ENCODE results near the gene BAG2. TPM values are rescaled to one million over a fixed set of nuclear protein-coding genes. Genes with fewer than 3 reads are reported as not detected.

BAG2 gene
- 0.38 and 0.90 TPM in 2 replicates for total RNA-seq

- DNase-seq (ENCODE audit: low read depth in 2 of 2), result peak; percentile 6 to 82
These were observed at the start of gene BAG2 for GRCh38 chr6:57172136-57173055. Gene BAG2, plus strand, starts transcription at chr6:57172326. Its CDS starts 372 bp downstream, at chr6:57172698.

- no peak for DNase-seq (ENCODE audit: low read depth in 2 of 2)
These were observed 49.0 kb upstream of the BAG2 start for GRCh38 chr6:57123111-57123510.

- no peak for DNase-seq (ENCODE audit: low read depth in 2 of 2)
These were observed 44.4 kb upstream of the BAG2 start for GRCh38 chr6:57127763-57128162.

GRCh38 chr6:57130661-57131177, 41.4 kb upstream of the BAG2 start:
- DNase-seq (ENCODE audit: low read depth in 2 of 2), result no peak

GRCh38 chr6:57134954-57135353, 37.2 kb upstream of the BAG2 start:
- DNase-seq (ENCODE audit: low read depth in 2 of 2), result no peak

- DNase-seq (ENCODE audit: low read depth in 2 of 2), result no peak
These were observed 36.2 kb upstream of the BAG2 start for GRCh38 chr6:57135885-57136284.

GRCh38 chr6:57137350-57137749, 34.8 kb upstream of the BAG2 start:
- DNase-seq (ENCODE audit: low read depth in 2 of 2), result no peak

DNA sequence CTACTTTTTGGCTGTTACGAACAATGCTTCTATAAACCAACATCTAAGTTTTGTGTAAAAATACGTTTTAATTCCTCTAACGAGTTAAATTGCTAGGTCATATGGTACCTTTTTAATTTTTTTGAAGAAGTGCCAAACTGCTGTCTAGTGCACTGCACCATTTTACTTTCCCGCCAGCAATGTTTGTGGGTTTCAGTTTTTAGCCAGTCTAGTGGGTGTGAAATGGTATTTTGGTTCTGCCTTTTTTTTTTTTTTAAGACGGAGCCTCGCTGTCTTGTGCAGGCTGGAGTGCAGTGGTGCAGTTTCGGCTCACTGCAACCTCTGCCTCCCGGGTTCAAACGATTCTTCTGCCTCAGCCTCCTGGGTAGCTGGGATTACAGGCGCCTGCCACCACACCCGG, 34.1 kb upstream of the BAG2 start:
- no peak for DNase-seq (ENCODE audit: low read depth in 2 of 2)

- no peak for DNase-seq (ENCODE audit: low read depth in 2 of 2)
These were observed 30.5 kb upstream of the BAG2 start for GRCh38 chr6:57141451-57142177.

- no peak for DNase-seq (ENCODE audit: low read depth in 2 of 2)
These were observed 30.0 kb upstream of the BAG2 start for GRCh38 chr6:57142178-57142525.

- DNase-seq (ENCODE audit: low read depth in 2 of 2), result no peak
These were observed 28.4 kb upstream of the BAG2 start for GRCh38 chr6:57143690-57144089.

- no peak for DNase-seq (ENCODE audit: low read depth in 2 of 2)
These were observed 24.7 kb upstream of the BAG2 start for GRCh38 chr6:57147401-57147800.

- no peak for DNase-seq (ENCODE audit: low read depth in 2 of 2)
These were observed 23.9 kb upstream of the BAG2 start for GRCh38 chr6:57147955-57148858.

DNA sequence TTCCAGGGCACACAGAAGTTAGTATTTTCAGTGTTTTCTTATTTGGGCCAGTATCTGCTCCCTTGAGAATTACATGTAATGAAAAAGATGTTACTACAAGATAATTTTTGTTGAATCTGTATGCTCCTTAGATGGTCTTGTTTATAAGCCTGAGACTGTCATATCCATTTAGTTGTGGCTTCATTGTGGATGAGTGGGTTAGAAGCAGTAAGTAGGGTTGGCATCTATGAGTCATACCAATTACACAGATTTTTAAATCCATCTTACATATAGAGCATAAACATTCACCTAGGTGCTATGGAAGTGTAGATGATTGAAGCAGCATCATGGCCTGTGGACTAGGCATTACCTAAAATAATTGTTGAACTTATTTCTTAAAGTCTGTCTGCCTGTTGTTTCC, 13.5 kb upstream of the BAG2 start:
- no peak for DNase-seq (ENCODE audit: low read depth in 2 of 2)

DNA sequence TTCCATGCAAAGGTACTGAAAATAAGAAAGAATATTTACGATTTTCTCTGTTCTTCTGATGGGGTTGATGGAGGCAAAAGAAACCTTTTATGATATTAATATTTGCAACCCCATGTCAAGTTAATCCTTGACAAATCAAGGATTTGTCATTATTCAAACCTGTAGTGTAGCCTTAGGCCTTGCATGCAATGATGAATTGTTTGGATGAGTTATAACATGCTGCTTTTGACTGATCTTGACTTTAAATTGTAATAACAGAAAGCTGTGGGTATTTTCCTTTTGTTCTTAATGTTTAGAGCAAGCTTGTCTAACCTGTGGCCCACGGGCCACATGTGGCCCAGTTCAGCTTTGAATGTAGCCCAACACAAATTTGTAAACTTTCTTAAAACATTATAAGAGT, 13.0 kb upstream of the BAG2 start:
- DNase-seq (ENCODE audit: low read depth in 2 of 2), result no peak

DNA sequence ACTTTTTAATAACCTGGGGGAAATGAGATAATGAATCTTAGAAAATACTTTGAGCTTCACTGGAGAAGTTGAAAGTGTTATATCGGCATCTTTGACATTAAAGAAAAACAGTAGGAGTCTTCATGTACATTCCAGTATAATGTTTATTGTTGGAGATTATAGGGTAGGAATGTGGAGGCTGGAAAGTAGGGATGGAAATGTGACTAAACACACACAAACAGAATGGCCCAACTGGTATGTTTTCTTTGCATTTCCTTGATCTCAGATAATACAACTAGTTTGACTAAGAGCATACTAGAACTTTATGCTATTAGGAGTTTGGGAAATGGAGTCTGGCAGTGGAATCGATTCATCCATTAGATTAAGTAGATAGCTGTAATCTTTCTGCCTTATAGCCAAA, 10.1 kb upstream of the BAG2 start:
- DNase-seq (ENCODE audit: low read depth in 2 of 2), result no peak

- DNase-seq (ENCODE audit: low read depth in 2 of 2), result no peak
These were observed 9.6 kb upstream of the BAG2 start for GRCh38 chr6:57162516-57162915.

- no peak for DNase-seq (ENCODE audit: low read depth in 2 of 2)
These were observed 8.2 kb upstream of the BAG2 start for GRCh38 chr6:57163956-57164355.

DNA sequence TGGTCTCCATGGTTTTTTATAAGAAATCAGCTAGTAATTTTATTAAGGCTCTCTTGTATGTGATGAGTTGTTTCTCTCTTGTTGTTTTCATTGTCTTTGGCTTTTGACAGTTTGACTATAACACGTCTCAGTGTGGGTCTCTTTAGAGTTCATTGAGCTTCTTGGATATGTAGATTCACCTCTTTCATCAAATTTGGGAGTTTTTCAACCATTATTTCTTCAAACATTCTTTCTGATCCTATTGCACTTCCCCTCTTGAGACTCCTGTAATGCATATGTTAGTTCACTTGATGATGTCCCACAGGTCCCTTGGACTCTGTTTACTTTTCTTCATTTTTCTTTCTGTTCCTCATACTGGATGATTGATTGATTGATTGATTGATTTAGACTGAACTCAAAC, 7.0 kb upstream of the BAG2 start:
- DNase-seq (ENCODE audit: low read depth in 2 of 2), result no peak

DNA sequence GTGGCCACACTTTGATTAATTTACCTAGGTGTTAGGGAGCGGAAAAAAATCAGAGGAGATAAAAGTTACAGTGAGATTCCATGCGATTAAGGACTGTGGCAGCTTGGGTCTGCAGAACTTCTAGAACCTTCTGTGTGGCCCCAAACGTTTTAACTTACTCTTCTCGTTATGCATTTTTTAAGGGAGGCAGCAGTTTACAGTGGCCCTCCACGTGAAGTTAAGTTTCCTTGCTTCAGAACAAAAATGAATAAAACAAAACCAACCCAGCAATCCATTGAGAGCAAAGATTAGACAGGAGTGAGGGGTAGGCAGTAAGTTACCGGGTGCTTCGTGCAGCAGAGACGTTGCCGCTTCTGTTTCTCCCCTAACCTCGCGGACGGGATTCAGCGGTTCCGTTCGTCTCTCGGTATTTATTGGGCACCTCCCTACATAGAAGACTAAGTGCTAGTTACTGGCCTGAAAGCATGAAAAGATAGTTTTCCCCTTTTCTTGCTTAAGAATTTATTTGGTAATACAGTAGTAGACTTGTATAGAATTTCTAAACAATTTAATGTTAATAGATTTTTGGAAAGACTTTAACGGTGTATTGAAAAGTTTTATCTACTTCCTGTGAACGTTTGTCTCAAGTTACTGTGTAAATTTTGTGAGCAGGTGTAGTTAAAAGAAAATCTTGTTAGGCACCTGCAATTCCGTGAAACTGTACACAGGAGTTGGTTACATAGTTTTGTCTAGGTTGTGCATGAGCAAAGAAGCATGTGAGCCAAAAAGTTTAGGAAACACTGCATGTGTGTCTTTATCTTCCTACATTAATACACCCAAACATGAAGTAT, 1.1 kb downstream of the BAG2 start:
- DNase-seq (ENCODE audit: low read depth in 2 of 2), result peak in 1 of 2 donors; percentile 23
